ENCODE measurements around the gene EFNA5.

- TF ChIP-seq POLR2A (IDR thresholded peaks at IDR 0.05; ENCODE audit: low read length) (no peak), GATA1 (IDR thresholded peaks at IDR 0.05; ENCODE audit: low read depth, low read length) (no peak)
Measured at GRCh38 chr5:107431536-107431935, 239.2 kb downstream of the EFNA5 start.

All from erythroblast (primary cell).